ENCODE data around the gene LIPT2.

DNA sequence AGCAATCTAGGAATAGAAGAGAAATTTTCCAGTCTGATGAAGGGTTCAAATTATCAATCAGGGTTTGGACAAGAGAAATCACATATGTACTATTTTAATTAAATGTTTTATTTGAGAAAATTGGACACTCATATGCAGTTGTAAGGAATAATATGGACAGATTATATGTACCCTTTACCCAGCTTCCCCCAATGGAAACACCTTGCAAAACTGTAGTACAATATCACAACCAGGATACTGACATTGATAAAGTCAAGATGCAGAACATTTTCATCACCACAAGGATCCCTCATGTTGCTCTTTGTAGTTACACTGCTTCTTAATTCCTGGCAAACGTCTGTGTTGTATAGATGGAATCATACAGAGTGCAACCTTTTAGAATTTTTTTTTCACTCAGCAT lies 1.4 kb upstream of the LIPT2 start:
- TF ChIP-seq POLR2AphosphoS5 (IDR thresholded peaks at IDR 0.05; ENCODE audit: borderline replicate concordance, low read depth, low read length) = no peak
- no peak for TF ChIP-seq EZH2 (IDR thresholded peaks at IDR 0.05)
